Loucy (cell line): ENCODE results near the gene PAFAH1B2.

Source experiments
- EZH2phosphoT487 ChIP-seq: fragments of 200-600 bp; IDR thresholded peaks from 2 replicates; pipeline ENCODE4 v1.6.1; 2018; ENCODE audit warnings: antibody characterized with exemption, mild to moderate bottlenecking, moderate library complexity, borderline replicate concordance
- TF ChIP-seq, protein P1 (sequence below): fragments of 200-600 bp; sonication (generic); conservative IDR thresholded peaks from 2 replicates; pipeline ENCODE4 v1.5.1; 2014; ENCODE audit warnings: mild to moderate bottlenecking, antibody characterized with exemption, low read length

- TF ChIP-seq, protein P1, sequence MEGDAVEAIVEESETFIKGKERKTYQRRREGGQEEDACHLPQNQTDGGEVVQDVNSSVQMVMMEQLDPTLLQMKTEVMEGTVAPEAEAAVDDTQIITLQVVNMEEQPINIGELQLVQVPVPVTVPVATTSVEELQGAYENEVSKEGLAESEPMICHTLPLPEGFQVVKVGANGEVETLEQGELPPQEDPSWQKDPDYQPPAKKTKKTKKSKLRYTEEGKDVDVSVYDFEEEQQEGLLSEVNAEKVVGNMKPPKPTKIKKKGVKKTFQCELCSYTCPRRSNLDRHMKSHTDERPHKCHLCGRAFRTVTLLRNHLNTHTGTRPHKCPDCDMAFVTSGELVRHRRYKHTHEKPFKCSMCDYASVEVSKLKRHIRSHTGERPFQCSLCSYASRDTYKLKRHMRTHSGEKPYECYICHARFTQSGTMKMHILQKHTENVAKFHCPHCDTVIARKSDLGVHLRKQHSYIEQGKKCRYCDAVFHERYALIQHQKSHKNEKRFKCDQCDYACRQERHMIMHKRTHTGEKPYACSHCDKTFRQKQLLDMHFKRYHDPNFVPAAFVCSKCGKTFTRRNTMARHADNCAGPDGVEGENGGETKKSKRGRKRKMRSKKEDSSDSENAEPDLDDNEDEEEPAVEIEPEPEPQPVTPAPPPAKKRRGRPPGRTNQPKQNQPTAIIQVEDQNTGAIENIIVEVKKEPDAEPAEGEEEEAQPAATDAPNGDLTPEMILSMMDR = no peak
- no peak for TF ChIP-seq EZH2phosphoT487
Measured at GRCh38 chr11:117094776-117095175, 49.3 kb upstream of the PAFAH1B2 start.
